H1 (cell line): ENCODE data around the gene ARMC5.
"Not testable (repeated sequence)": the region's sequence is repeated elsewhere in the genome, so short reads cannot be mapped to it uniquely, and the experiment has no call there.

Source experiments
- ATF3 ChIP-seq: IDR thresholded peaks from 2 replicates; pipeline ENCODE4 v1.6.1; 2011; ENCODE audit warnings: low read depth, mild to moderate bottlenecking, low read length; ENCODE audit not compliant: insufficient read depth
- CHD1 ChIP-seq: IDR thresholded peaks from 2 replicates; pipeline ENCODE4 v1.6.1; 2012; ENCODE audit warnings: low read depth, low read length, improper control_type of control experiment
- CTCF ChIP-seq, 3 experiments: IDR thresholded peaks; 1 replicate in 2 of 3; 2 replicates in 1 of 3; pipeline versions ENCODE4 v1.5.1 to v1.6.1; 2011; ENCODE audit warnings: low read length in 3 of 3, mild to moderate bottlenecking in 3 of 3, inconsistent platforms in 2 of 3, low read depth in 1 of 3, moderate library complexity in 1 of 3; ENCODE audit not compliant: insufficient read depth in 1 of 3; ENCODE audit errors: control extremely low read depth in 1 of 3
- E2F6 ChIP-seq: IDR thresholded peaks from 2 replicates; pipeline ENCODE4 v1.6.1; 2012; ENCODE audit warnings: inconsistent platforms
- EP300 ChIP-seq, 2 experiments: IDR thresholded peaks; 1 replicate in 1 of 2; 2 replicates in 1 of 2; pipeline ENCODE4 v1.6.1; 2011 to 2012; ENCODE audit warnings: low read depth in 2 of 2, low read length in 2 of 2, mild to moderate bottlenecking in 2 of 2, borderline replicate concordance in 1 of 2, inconsistent platforms in 1 of 2, moderate library complexity in 1 of 2
- EZH2 ChIP-seq: fragments of 200-600 bp; sonication (generic); IDR thresholded peaks from 2 replicates; pipeline ENCODE4 v1.7.1; 2012; ENCODE audit warnings: low read depth, mild to moderate bottlenecking, moderate library complexity, low read length, inconsistent platforms; ENCODE audit not compliant: severe bottlenecking
- POLR2A ChIP-seq, 2 experiments: IDR thresholded peaks; 1 replicate in 1 of 2; 2 replicates in 1 of 2; pipeline ENCODE4 v1.6.1; 2011; ENCODE audit warnings: low read depth in 2 of 2, low read length in 2 of 2, mild to moderate bottlenecking in 2 of 2; ENCODE audit errors: control extremely low read depth in 1 of 2
- POLR2AphosphoS5 ChIP-seq: IDR thresholded peaks from 2 replicates; pipeline ENCODE4 v1.6.1; 2011; ENCODE audit warnings: low read depth, low read length
- SIN3A ChIP-seq, 2 experiments: IDR thresholded peaks in 1 of 2; conservative IDR thresholded peaks in 1 of 2; 2 replicates each; pipeline ENCODE4 v1.6.1; 2011 to 2012; ENCODE audit warnings: low read length in 2 of 2, improper control_type of control experiment in 1 of 2, low read depth in 1 of 2, mild to moderate bottlenecking in 1 of 2
- SIX5 ChIP-seq: IDR thresholded peaks from 2 replicates; pipeline ENCODE4 v1.6.1; 2011; ENCODE audit warnings: mild to moderate bottlenecking, low read depth, low read length
- TAF1 ChIP-seq: IDR thresholded peaks from 2 replicates; pipeline ENCODE4 v1.6.1; 2011; ENCODE audit warnings: mild to moderate bottlenecking, low read depth, low read length
- USF2 ChIP-seq: IDR thresholded peaks from 2 replicates; pipeline ENCODE4 v1.6.1; 2011; ENCODE audit warnings: low read length, improper control_type of control experiment
- YY1 ChIP-seq: IDR thresholded peaks from 2 replicates; pipeline ENCODE4 v1.6.1; 2011; ENCODE audit warnings: low read depth, mild to moderate bottlenecking, low read length

GRCh38 chr16:31417036-31417435 lies 42.3 kb upstream of the ARMC5 start:
- TF ChIP-seq POLR2AphosphoS5; YY1; SIN3A (conservative IDR thresholded peaks at IDR 0.05 in 1 of 2, IDR thresholded peaks at IDR 0.05 in 1 of 2; ENCODE audit: low read depth in 1 of 2, low read length in 2 of 2); CTCF (IDR thresholded peaks at IDR 0.05; ENCODE audit: control extremely low read depth in 1 of 3, insufficient read depth in 1 of 3, low read depth in 1 of 3, low read length in 3 of 3); POLR2A (IDR thresholded peaks at IDR 0.05; ENCODE audit: control extremely low read depth in 1 of 2, low read depth in 2 of 2, low read length in 2 of 2); ATF3; EP300 (IDR thresholded peaks at IDR 0.05; ENCODE audit: borderline replicate concordance in 1 of 2, low read depth in 2 of 2, low read length in 2 of 2); SIX5; USF2; CHD1; EZH2; E2F6; TAF1: not testable (repeated sequence)
